A673 (cell line): Measurements from ENCODE around the gene MYCL. TPM values are rescaled to one million over a fixed set of nuclear protein-coding genes. Genes with fewer than 3 reads are reported as not detected.
"Not testable (repeated sequence)": the region's sequence is repeated elsewhere in the genome, so short reads cannot be mapped to it uniquely, and the experiment has no call there.

Experiments
- BruUV-seq: library from RNA; stranded (reverse); fragments of 400-500 nt; replicated peaks from 2 replicates; lab custom pipeline; 2021; lab: Mats Ljungman, UMichigan
- CTCF ChIA-PET: fragments of 300-600 bp; sonication (Branson Sonifier 250); formaldehyde crosslinking; loops from one replicate; lab custom pipeline; 2022; ENCODE audit warnings: antibody characterized with exemption; lab: Charles Lee
- POLR2A ChIA-PET: fragments of 300-600 bp; sonication (Branson Sonifier 250); formaldehyde crosslinking; loops from one replicate; lab custom pipeline; 2022; ENCODE audit warnings: antibody characterized with exemption; ENCODE audit not compliant: low non-redundant PET; lab: Charles Lee
- DNase-seq: peaks from one replicate; pipeline ENCODE4 v3.0.0-alpha.2; 2015; ENCODE audit warnings: low spot score
- H3K27ac ChIP-seq: fragments of 200-600 bp; sonication (generic); 2 replicates; pipeline ENCODE4 v1.5.1; 2016; ENCODE audit warnings: mixed run types, low read depth, mild to moderate bottlenecking, mixed read lengths, antibody characterized with exemption, low read length; ENCODE audit not compliant: poor library complexity, severe bottlenecking
- H3K27me3 ChIP-seq: fragments of 200-600 bp; sonication (generic); replicated peaks from 2 replicates; pipeline ENCODE4 v1.6.1; 2017; ENCODE audit warnings: mixed run types, low read depth, mild to moderate bottlenecking, mixed read lengths, antibody characterized with exemption, low read length; ENCODE audit not compliant: insufficient read depth, poor library complexity
- H3K36me3 ChIP-seq: fragments of 200-600 bp; sonication (generic); 2 replicates; pipeline ENCODE4 v1.6.1; 2016; ENCODE audit warnings: mixed run types, mild to moderate bottlenecking, mixed read lengths, antibody characterized with exemption, low read length; ENCODE audit not compliant: insufficient read depth, poor library complexity, severe bottlenecking
- H3K4me1 ChIP-seq: fragments of 200-600 bp; sonication (generic); 2 replicates; pipeline ENCODE4 v1.6.1; 2017; ENCODE audit warnings: mixed run types, mild to moderate bottlenecking, mixed read lengths, antibody characterized with exemption, low read length; ENCODE audit not compliant: insufficient read depth, poor library complexity, severe bottlenecking
- H3K4me3 ChIP-seq: fragments of 200-600 bp; sonication (generic); 2 replicates; pipeline ENCODE4 v1.5.1; 2016; ENCODE audit warnings: low read depth, mixed run types, mild to moderate bottlenecking, mixed read lengths, low read length; ENCODE audit not compliant: poor library complexity, severe bottlenecking
- H3K9me3 ChIP-seq: fragments of 200-600 bp; sonication (generic); 2 replicates; pipeline ENCODE4 v1.6.1; 2016; ENCODE audit warnings: mixed run types, low read depth, mild to moderate bottlenecking, mixed read lengths, antibody characterized with exemption, low read length; ENCODE audit not compliant: poor library complexity, severe bottlenecking
- CTCF ChIP-seq: fragments of 300-800, 200-600 bp; sonication (generic); conservative IDR thresholded peaks from 2 replicates; pipeline ENCODE4 v1.5.1; 2017; ENCODE audit warnings: low read depth, mild to moderate bottlenecking, antibody characterized with exemption, low read length, moderate library complexity, mixed read lengths
- EZH2 ChIP-seq: fragments of 200-600 bp; sonication (generic); IDR thresholded peaks from 2 replicates; pipeline ENCODE4 v1.6.1; 2017; ENCODE audit warnings: borderline replicate concordance, low read depth, mild to moderate bottlenecking, mixed read lengths, antibody characterized with exemption, low read length; ENCODE audit not compliant: poor library complexity, severe bottlenecking
- intact Hi-C: fragments of 100-400 bp; cut with micrococcal nuclease; formaldehyde crosslinking; loops from one replicate; pipeline ENCODE4 v1.10.0; 2022; ENCODE audit not compliant: unreplicated experiment
- total RNA-seq: library from RNA; stranded (reverse); gene quantifications from 2 replicates; pipeline ENCODE4 v1.2.3, GENCODE V29; 2021

Gene MYCL
- total RNA-seq, 1 experiment from 2014 or later = 0.58 TPM

- BruUV-seq = no TSS peak
- no peaks in the 10 kb centered on the region for H3K27me3 ChIP-seq
- TF ChIP-seq EZH2 (no peak), CTCF (no peak)
- H3K27ac ChIP-seq = no peak overlapping the region
- peaks cover 4% of the 10 kb centered on the region for H3K4me1 ChIP-seq
- DNase-seq = no peak
- ChIA-PET POLR2A (interaction anchor here (0.6 kb wide), 1 partner anchor 11 kb away, joined by 4 read pairs; no protein-coding TSS in a partner anchor), CTCF (no interaction called here)
- H3K36me3 ChIP-seq = peaks cover 11% of the 10 kb centered on the region
- no peaks in the 10 kb centered on the region for H3K9me3 ChIP-seq
- intact Hi-C loops = no loop called here
- H3K4me3 ChIP-seq = no peak overlapping the region
Observed at GRCh38 chr1:39872698-39873097, 29.0 kb downstream of the MYCL start.

GRCh38 chr1:39871796-39872195 lies 29.9 kb downstream of the MYCL start:
- DNase-seq = no peak
- Histone ChIP-seq H3K4me3 (no peak overlapping the region), H3K27me3 (no peaks in the 10 kb centered on the region), H3K9me3 (no peaks in the 10 kb centered on the region), H3K4me1 (peaks cover 4% of the 10 kb centered on the region), H3K36me3 (peaks cover 6% of the 10 kb centered on the region), H3K27ac (no peak overlapping the region)
- CTCF ChIA-PET = no interaction called here
- intact Hi-C loops = no loop called here
- POLR2A ChIA-PET = no interaction called here
- no TSS peak for BruUV-seq
- no peak for TF ChIP-seq CTCF
- TF ChIP-seq EZH2 = no peak

GRCh38 chr1:39871043-39871442 lies 30.7 kb downstream of the MYCL start:
- POLR2A ChIA-PET, intact Hi-C loops, CTCF ChIA-PET: not testable (repeated sequence)

GRCh38 chr1:39869538-39870112 lies 32.1 kb downstream of the MYCL start:
- intact Hi-C loops = not testable (repeated sequence)

More at GRCh38 chr1:39871043-39871442, 30.7 kb downstream of the MYCL start:
- not testable (repeated sequence) for H3K4me3 ChIP-seq, BruUV-seq, H3K27me3 ChIP-seq, H3K27ac ChIP-seq, DNase-seq, H3K36me3 ChIP-seq, H3K4me1 ChIP-seq, H3K9me3 ChIP-seq

More at GRCh38 chr1:39869538-39870112, 32.1 kb downstream of the MYCL start:
- POLR2A ChIA-PET, H3K4me3 ChIP-seq, H3K27ac ChIP-seq, CTCF ChIA-PET, DNase-seq, H3K4me1 ChIP-seq, H3K36me3 ChIP-seq, H3K9me3 ChIP-seq, H3K27me3 ChIP-seq, BruUV-seq: not testable (repeated sequence)
